HCT116 (cell line): Measurements from ENCODE around the gene TNKS1BP1. TPM values are rescaled to one million over a fixed set of nuclear protein-coding genes. Genes with fewer than 3 reads are reported as not detected.

Experiments
- ATAC-seq: fragments of 200-7000 bp; cut with Tn5 transposase; 2 replicates; pipeline ENCODE4 v1.9.1; 2020; ENCODE audit warnings: mild to moderate bottlenecking, moderate library complexity
- BruUV-seq: library from RNA; stranded (reverse); fragments of 400-500 nt; replicated peaks from 2 replicates; lab custom pipeline; 2021; lab: Mats Ljungman, UMichigan
- CTCF ChIA-PET: fragments of 300-600 bp; sonication (Branson Sonifier 250); formaldehyde crosslinking; loops from one replicate; lab custom pipeline; 2021; ENCODE audit warnings: antibody characterized with exemption; lab: Charles Lee
- POLR2A ChIA-PET: fragments of 300-600, 350-600 bp; sonication (Branson Sonifier 250); formaldehyde crosslinking; loops from one replicate; lab custom pipeline; 2021; ENCODE audit warnings: antibody characterized with exemption; lab: Charles Lee
- RAD21 ChIA-PET, 2 experiments: fragments of 300-600 bp; sonication (Branson Sonifier 250); formaldehyde crosslinking; loops; one replicate each; lab custom pipeline; 2023; ENCODE audit warnings: low total read pairs in 2 of 2; ENCODE audit not compliant: uncharacterized antibody in 2 of 2, unreplicated experiment in 2 of 2, low non-redundant PET in 1 of 2; lab: Charles Lee
- DNase-seq: peaks from one replicate; pipeline ENCODE4 v3.0.0-alpha.2; 2010; ENCODE audit warnings: low read depth, low spot score
- H2AFZ ChIP-seq: fragments of 200-600 bp; shearing (Covaris generic), sonication (generic); 2 replicates; pipeline ENCODE4 v1.6.1; 2017; ENCODE audit warnings: low read depth, mixed run types, mixed read lengths, antibody characterized with exemption, low read length; ENCODE audit not compliant: poor library complexity, severe bottlenecking
- H3K27ac ChIP-seq: 2 replicates; pipeline ENCODE4 v1.5.1; 2012; ENCODE audit warnings: low read depth, low read length
- H3K27me3 ChIP-seq: fragments of 200-600 bp; sonication (generic); 2 replicates; pipeline ENCODE4 v1.6.1; 2016; ENCODE audit warnings: mixed run types, low read length, mixed read lengths; ENCODE audit not compliant: insufficient read depth
- H3K36me3 ChIP-seq, 2 experiments: fragments of 200-500 bp in 1 of 2; fragments of 200-600 bp in 1 of 2; sonication (Bioruptor generic) in 1 of 2; sonication (generic) in 1 of 2; 2 replicates each; pipeline versions ENCODE4 v1.5.1 to v1.6.1; 2014 to 2016; ENCODE audit warnings: low read length in 2 of 2, inconsistent platforms in 1 of 2, mixed read lengths in 1 of 2, mixed run types in 1 of 2; ENCODE audit not compliant: insufficient read depth in 2 of 2, control insufficient read depth in 1 of 2
- H3K4me1 ChIP-seq, 2 experiments: fragments of 200-600 bp in 1 of 2; sonication (generic) in 1 of 2; 2 replicates each; pipeline versions ENCODE4 v1.5.1 to v1.6.1; 2012 to 2017; ENCODE audit warnings: low read length in 2 of 2, inconsistent platforms in 1 of 2, mild to moderate bottlenecking in 1 of 2, mixed read lengths in 1 of 2, mixed run types in 1 of 2, moderate library complexity in 1 of 2; ENCODE audit not compliant: insufficient read depth in 2 of 2, control insufficient read depth in 1 of 2
- H3K4me2 ChIP-seq: fragments of 200-600 bp; sonication (generic); 2 replicates; pipeline ENCODE4 v1.6.1; 2017; ENCODE audit warnings: mixed run types, low read length, mixed read lengths
- H3K4me3 ChIP-seq, 2 experiments: fragments of 200-600 bp in 1 of 2; sonication (generic) in 1 of 2; replicated peaks in 1 of 2; 2 replicates each; pipeline ENCODE4 v1.5.1; 2011 to 2016; ENCODE audit warnings: low read length in 2 of 2, control low read depth in 1 of 2, low read depth in 1 of 2, mild to moderate bottlenecking in 1 of 2, mixed read lengths in 1 of 2, mixed run types in 1 of 2
- H3K79me2 ChIP-seq: fragments of 200-600 bp; sonication (generic); 2 replicates; pipeline ENCODE4 v1.6.1; 2017; ENCODE audit warnings: mild to moderate bottlenecking, mixed run types, low read length, moderate library complexity, mixed read lengths; ENCODE audit not compliant: insufficient read depth
- H3K9ac ChIP-seq: fragments of 200-600 bp; sonication (generic); 2 replicates; pipeline ENCODE4 v1.6.1; 2016; ENCODE audit warnings: low read length, mixed read lengths
- H3K9me2 ChIP-seq: fragments of 200-600 bp; sonication (generic), shearing (Covaris generic); 2 replicates; pipeline ENCODE4 v1.6.1; 2017; ENCODE audit warnings: mixed run types, mild to moderate bottlenecking, moderate library complexity; ENCODE audit not compliant: insufficient read depth
- H3K9me3 ChIP-seq, 2 experiments: fragments of 200-500 bp in 1 of 2; fragments of 200-600 bp in 1 of 2; sonication (Bioruptor generic) in 1 of 2; sonication (generic) in 1 of 2; 2 replicates each; pipeline ENCODE4 v1.6.1; 2014 to 2017; ENCODE audit warnings: low read length in 2 of 2, mixed read lengths in 2 of 2, inconsistent platforms in 1 of 2, low read depth in 1 of 2, mild to moderate bottlenecking in 1 of 2, mixed run types in 1 of 2, moderate library complexity in 1 of 2; ENCODE audit not compliant: control insufficient read depth in 1 of 2, insufficient read depth in 1 of 2
- H4K20me1 ChIP-seq: fragments of 200-600 bp; sonication (generic), shearing (Covaris generic); 2 replicates; pipeline ENCODE4 v1.6.1; 2017; ENCODE audit warnings: mixed run types, mild to moderate bottlenecking, moderate library complexity; ENCODE audit not compliant: insufficient read depth
- ATF3 ChIP-seq: IDR thresholded peaks from 2 replicates; pipeline ENCODE4 v1.6.1; 2012
- CBX3 ChIP-seq: IDR thresholded peaks from 2 replicates; pipeline ENCODE4 v1.6.1; 2012; ENCODE audit warnings: low read depth
- CEBPB ChIP-seq: IDR thresholded peaks from 2 replicates; pipeline ENCODE4 v1.6.1; 2012; ENCODE audit warnings: low read depth
- CTCF ChIP-seq, 3 experiments: fragments of 200-600 bp in 1 of 3; sonication (generic) in 1 of 3; IDR thresholded peaks in 2 of 3; conservative IDR thresholded peaks in 1 of 3; 2 replicates each; pipeline ENCODE4 v1.5.1; 2012 to 2017; ENCODE audit warnings: low read depth in 2 of 3, low read length in 2 of 3, antibody characterized with exemption in 1 of 3, borderline replicate concordance in 1 of 3, control low read depth in 1 of 3, mild to moderate bottlenecking in 1 of 3, mixed read lengths in 1 of 3, mixed run types in 1 of 3, moderate library complexity in 1 of 3; ENCODE audit not compliant: insufficient read depth in 1 of 3
- EGR1 ChIP-seq: IDR thresholded peaks from 2 replicates; pipeline ENCODE4 v1.6.1; 2012; ENCODE audit warnings: low read depth
- ELF1 ChIP-seq: IDR thresholded peaks from 2 replicates; pipeline ENCODE4 v1.6.1; 2012; ENCODE audit warnings: low read depth, borderline replicate concordance
- EZH2 ChIP-seq: fragments of 200-600 bp; sonication (generic); IDR thresholded peaks from 2 replicates; pipeline ENCODE4 v1.6.1; 2017; ENCODE audit warnings: antibody characterized with exemption, mixed run types
- EZH2phosphoT487 ChIP-seq: fragments of 200-600 bp; IDR thresholded peaks from 2 replicates; pipeline ENCODE4 v1.6.1; 2018; ENCODE audit warnings: antibody characterized with exemption, borderline replicate concordance
- FOSL1 ChIP-seq: IDR thresholded peaks from 2 replicates; pipeline ENCODE4 v1.6.1; 2012; ENCODE audit warnings: low read depth
- JUND ChIP-seq: IDR thresholded peaks from 2 replicates; pipeline ENCODE4 v1.6.1; 2012
- MAX ChIP-seq: IDR thresholded peaks from 2 replicates; pipeline ENCODE4 v1.6.1; 2012
- POLR2AphosphoS5 ChIP-seq: IDR thresholded peaks from 2 replicates; pipeline ENCODE4 v1.6.1; 2011; ENCODE audit warnings: mild to moderate bottlenecking, low read depth, low read length, moderate library complexity
- RAD21 ChIP-seq: IDR thresholded peaks from 2 replicates; pipeline ENCODE4 v1.6.1; 2012; ENCODE audit warnings: low read depth, mild to moderate bottlenecking
- SIN3A ChIP-seq: IDR thresholded peaks from 2 replicates; pipeline ENCODE4 v1.6.1; 2012; ENCODE audit warnings: low read depth
- SP1 ChIP-seq: IDR thresholded peaks from 2 replicates; pipeline ENCODE4 v1.6.1; 2012; ENCODE audit warnings: low read depth
- SRF ChIP-seq: IDR thresholded peaks from 2 replicates; pipeline ENCODE4 v1.6.1; 2012; ENCODE audit warnings: low read depth
- TCF7L2 ChIP-seq: IDR thresholded peaks from 2 replicates; pipeline ENCODE4 v1.7.0; 2011; ENCODE audit warnings: borderline replicate concordance, inconsistent platforms; ENCODE audit not compliant: insufficient read depth, insufficient read length; ENCODE audit errors: extremely low read depth
- YY1 ChIP-seq: IDR thresholded peaks from 2 replicates; pipeline ENCODE4 v1.6.1; 2011; ENCODE audit warnings: low read length, low read depth, moderate library complexity, mild to moderate bottlenecking; ENCODE audit not compliant: insufficient replicate concordance; ENCODE audit errors: extremely low read depth
- ZNF274 ChIP-seq: fragments of 200-500 bp; sonication (Bioruptor generic); IDR thresholded peaks from 2 replicates; pipeline ENCODE4 v1.6.1; 2014; ENCODE audit warnings: mild to moderate bottlenecking, low read depth, low read length, inconsistent platforms
- intact Hi-C: fragments of 100-400 bp; cut with micrococcal nuclease; formaldehyde crosslinking; loops from 2 replicates; pipeline ENCODE4 v1.10.0; 2022
- total RNA-seq: library from RNA; stranded (reverse); gene quantifications from one replicate; pipeline ENCODE4 v1.2.1, GENCODE V29; 2021; ENCODE audit not compliant: unreplicated experiment

TNKS1BP1 gene
- total RNA-seq, 1 experiment from 2014 or later = 77.6 TPM

- TF ChIP-seq RAD21 = no peak
- TF ChIP-seq ATF3 = no peak
- TF ChIP-seq ELF1 = no peak
- TF ChIP-seq CBX3 = no peak
- no peak for TF ChIP-seq EGR1
- TF ChIP-seq EZH2phosphoT487 = no peak
- no peak for TF ChIP-seq ZNF274
- no peak for TF ChIP-seq SRF
- no peak for TF ChIP-seq CEBPB
- no peak for TF ChIP-seq SIN3A
- no peak for TF ChIP-seq MAX
- TF ChIP-seq YY1 = no peak
- TF ChIP-seq JUND = no peak
Measured at GRCh38 chr11:57273448-57274058, 51.2 kb downstream of the TNKS1BP1 start (continued).

- TF ChIP-seq ELF1 (no peak), SIN3A (no peak), CBX3 (no peak), EZH2 (no peak), EZH2phosphoT487 (no peak), ATF3 (no peak), FOSL1 (no peak), TCF7L2 (no peak), SP1 (no peak), POLR2AphosphoS5 (no peak), YY1 (no peak), SRF (no peak), MAX (no peak), EGR1 (no peak), CTCF (IDR thresholded peaks at IDR 0.05 in 2 of 3, conservative IDR thresholded peaks at IDR 0.05 in 1 of 3; ENCODE audit: borderline replicate concordance in 1 of 3, insufficient read depth in 1 of 3, low read depth in 2 of 3, low read length in 2 of 3) (no peak)
- Histone ChIP-seq H3K27me3 (no peaks in the 10 kb centered on the region), H3K36me3 (no peaks in the 10 kb centered on the region), H3K9me2 (no peaks in the 10 kb centered on the region), H2AFZ (no peak overlapping the region), H4K20me1 (no peaks in the 10 kb centered on the region), H3K9ac (no peak overlapping the region), H3K9me3 (no peaks in the 10 kb centered on the region), H3K4me3 (no peak overlapping the region), H3K27ac (no peak overlapping the region), H3K79me2 (no peaks in the 10 kb centered on the region), H3K4me2 (no peak overlapping the region), H3K4me1 (no peaks in the 10 kb centered on the region)
- intact Hi-C loops = loop anchor here (10.0 kb wide), 1 partner anchor 65 kb away; no protein-coding TSS in a partner anchor
- DNase-seq (no peak), ATAC-seq (no peak)
- CTCF ChIA-PET = interaction anchor here (1.2 kb wide), 1 partner anchor 8 kb away, joined by 3 read pairs; no protein-coding TSS in a partner anchor
- RAD21 ChIA-PET = no interaction called here
- BruUV-seq = no TSS peak
- POLR2A ChIA-PET = no interaction called here
Measured at GRCh38 chr11:57269571-57270021, 55.2 kb downstream of the TNKS1BP1 start.
